Pancreas (tissue), 10 donors: ENCODE data around the gene KAZN. TPM values are rescaled to one million over a fixed set of nuclear protein-coding genes. Genes with fewer than 3 reads are reported as not detected.

Experiments
- ATAC-seq, 4 donors: fragments of 200-7000 bp; cut with Tn5 transposase; one replicate each; pipeline versions ENCODE4 v1.8.0 to v1.9.1; 2020; ENCODE audit warnings: mild to moderate bottlenecking in 4 of 4, moderate library complexity in 4 of 4
- DNase-seq, 6 donors: peaks; one replicate each; pipeline ENCODE4 v3.0.0-alpha.2; 2020
- FAIRE-seq: peaks from 2 replicates; lab custom pipeline; 2012; peaks lifted over from hg19 to GRCh38; lab: Jason Lieb, UNC
- H3K27ac ChIP-seq, 4 donors: fragments of 200-600 bp; sonication (generic); 1 replicate in 3 of 4; 2 replicates in 1 of 4; pipeline versions ENCODE4 v1.5.0 to v1.8.0; 2020
- H3K27me3 ChIP-seq, 4 donors: fragments of 200-600 bp; one replicate each; pipeline ENCODE4 v1.8.0; 2021
- H3K36me3 ChIP-seq, 3 donors: fragments of 200-600 bp; sonication (generic) in 1 of 3; one replicate each; pipeline versions ENCODE4 v1.5.0 to v1.8.0; 2020 to 2021
- H3K4me1 ChIP-seq, 3 donors: fragments of 200-600 bp; one replicate each; pipeline ENCODE4 v1.8.0; 2021
- H3K4me3 ChIP-seq, 4 donors: fragments of 200-600 bp; sonication (generic) in 2 of 4; one replicate each; pipeline versions ENCODE4 v1.5.0 to v1.8.0; 2020 to 2021
- H3K9me3 ChIP-seq, 4 donors: fragments of 200-600 bp; one replicate each; pipeline ENCODE4 v1.8.0; 2021
- CTCF ChIP-seq, 4 donors: fragments of 200-600 bp; sonication (generic) in 3 of 4; IDR thresholded peaks; one replicate each; pipeline versions ENCODE4 v1.5.0 to v1.8.0; 2021; ENCODE audit warnings: antibody characterized with exemption in 4 of 4
- WGBS, 2 donors: extraction: QIAGEN DNeasy Blood & Tissue Kit; methylation state at CpG; one replicate each; pipeline ENCODE4 v1.1.7; 2013; 5-methylcytosine and 5-hydroxymethylcytosine counted together
- intact Hi-C, 3 donors: fragments of 100-400 bp; cut with DNase I; formaldehyde crosslinking; loops; one replicate each; pipeline versions ENCODE4 v1.11.1 to v1.14.2; 2022
- polyA plus RNA-seq, 2 donors: library from polyadenylated mRNA; stranded (reverse); fragments of 200-250 nt; gene quantifications; one replicate each; pipeline ENCODE4 v1.2.3, GENCODE V29; 2013
- total RNA-seq, 6 donors: library from RNA; stranded (reverse); fragmentation: NEBNext Ultra II Directional in 4 of 6; extraction: Animal tissue kit (Norgen Biotek cat#: 25700) in 4 of 6; gene quantifications; one replicate each; pipeline versions ENCODE4 v1.2.1 to v1.2.4, GENCODE V29; 2021 to 2023
- donor health status: healthy with polysubstance abuse.
- donor health status: DM: no; HTN: no; CAD: no; lungs with moderate emphysema.
- donor health status: DM: no; HTN: no; CAD: no.
- donor health status: control.
- donor health status: control.
- donor health status: Bipolar disorder and iron deficiency.
- donor health status: DM: yes; HTN: yes; CAD: no.
- donor health status: DM: no; HTN: no; CAD: no.
- donor health status: DM: no; HTN: no; CAD: no.
- donor health status: DM: yes; HTN: yes; CAD: no.

Gene KAZN
- total and polyA plus RNA-seq, 8 donors = 2.4 to 6.0 (median 4.1) TPM

- H3K4me3 ChIP-seq = no peak overlapping the region
- intact Hi-C loops = no loop called here
- H3K9me3 ChIP-seq = no peaks in the 10 kb centered on the region
- no peak for ATAC-seq
- no peaks in the 10 kb centered on the region for H3K4me1 ChIP-seq
- no peak for DNase-seq
- TF ChIP-seq CTCF (IDR thresholded peaks at IDR 0.05) = no peak
- no peaks in the 10 kb centered on the region for H3K27me3 ChIP-seq
- no peak overlapping the region for H3K27ac ChIP-seq
- no peak for FAIRE-seq
- WGBS, 2 donors = 71 to 75% methylated on average over 9 of the region's 9 CpGs
- no peaks in the 10 kb centered on the region for H3K36me3 ChIP-seq
Measured at GRCh38 chr1:14800500-14801076, 202.1 kb downstream of the KAZN start.

- Histone ChIP-seq H3K4me1 (no peaks in the 10 kb centered on the region), H3K36me3 (no peaks in the 10 kb centered on the region), H3K27me3 (no peaks in the 10 kb centered on the region), H3K4me3 (no peak overlapping the region), H3K9me3 (no peaks in the 10 kb centered on the region), H3K27ac (no peak overlapping the region)
- FAIRE-seq (no peak), ATAC-seq (no peak), DNase-seq (no peak)
- intact Hi-C loops = no loop called here
- WGBS, 2 donors = 75 to 79% methylated on average over 18 to 19 of the region's 19 CpGs
- TF ChIP-seq CTCF (IDR thresholded peaks at IDR 0.05) = no peak
Measured at GRCh38 chr1:14803002-14803789, 204.7 kb downstream of the KAZN start.

- Histone ChIP-seq H3K4me1 (no peaks in the 10 kb centered on the region), H3K4me3 (no peak overlapping the region), H3K36me3 (no peaks in the 10 kb centered on the region), H3K27me3 (no peaks in the 10 kb centered on the region), H3K9me3 (no peaks in the 10 kb centered on the region), H3K27ac (no peak overlapping the region)
- no peak for DNase-seq
- peak in 1 of 4 donors; percentile 39 for ATAC-seq
- intact Hi-C loops = no loop called here
- WGBS, 2 donors = 63 to 71% methylated on average over 5 of the region's 5 CpGs
- no peak for TF ChIP-seq CTCF (IDR thresholded peaks at IDR 0.05)
- FAIRE-seq = no peak
Measured at GRCh38 chr1:14804626-14805025, 206.1 kb downstream of the KAZN start.

DNA sequence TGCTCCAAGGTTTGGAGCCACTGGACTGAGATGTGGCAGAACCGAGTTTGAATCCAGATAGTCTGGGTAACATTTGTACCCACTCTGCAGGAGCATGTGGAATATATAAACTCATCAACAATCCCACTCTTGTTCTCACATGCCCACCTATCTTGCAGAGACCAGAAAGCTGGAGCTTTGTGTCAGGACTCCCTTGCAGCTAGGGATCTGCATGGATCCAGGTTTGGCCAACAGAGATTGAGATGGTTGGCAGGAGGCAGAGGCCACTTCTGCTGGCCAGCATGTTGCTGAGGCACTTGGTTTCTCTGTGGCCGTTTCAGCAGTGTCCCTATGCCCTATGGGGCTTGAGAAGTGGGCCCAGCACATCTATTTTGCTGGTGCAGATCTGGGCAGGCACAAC, 208.3 kb downstream of the KAZN start:
- Histone ChIP-seq H3K4me1 (no peaks in the 10 kb centered on the region), H3K27me3 (no peaks in the 10 kb centered on the region), H3K4me3 (no peak overlapping the region), H3K9me3 (no peaks in the 10 kb centered on the region), H3K36me3 (no peaks in the 10 kb centered on the region), H3K27ac (no peak overlapping the region)
- no peak for ATAC-seq
- intact Hi-C loops = no loop called here
- WGBS, 2 donors = 71 to 86% methylated on average over 2 of the region's 2 CpGs
- no peak for FAIRE-seq
- no peak for DNase-seq
- no peak for TF ChIP-seq CTCF (IDR thresholded peaks at IDR 0.05)

- Histone ChIP-seq H3K4me1 (no peaks in the 10 kb centered on the region), H3K27ac (no peak overlapping the region), H3K4me3 (no peak overlapping the region), H3K27me3 (no peaks in the 10 kb centered on the region), H3K36me3 (no peaks in the 10 kb centered on the region), H3K9me3 (no peaks in the 10 kb centered on the region)
- ATAC-seq (no peak), DNase-seq (no peak), FAIRE-seq (no peak)
- intact Hi-C loops = no loop called here
- WGBS, 2 donors = 72% methylated on average over 2 of the region's 2 CpGs
- TF ChIP-seq CTCF (IDR thresholded peaks at IDR 0.05) = no peak
Measured at GRCh38 chr1:14808768-14809167, 210.3 kb downstream of the KAZN start.
